H1 (cell line): ENCODE results near the gene DHRS12. TPM values are rescaled to one million over a fixed set of nuclear protein-coding genes. Genes with fewer than 3 reads are reported as not detected.
A peak's percentile ranks its signal among the peaks of the same experiment; 100 is the strongest.

Experiments
- CTCF ChIA-PET: fragments of 300-600 bp; sonication (Branson Sonifier 250); formaldehyde crosslinking; loops from one replicate; lab custom pipeline; 2021; ENCODE audit not compliant: partially characterized antibody; lab: Charles Lee
- POLR2A ChIA-PET: fragments of 300-600 bp; sonication (Branson Sonifier 250); formaldehyde crosslinking; loops from one replicate; lab custom pipeline; 2021; ENCODE audit warnings: inconsistent platforms; ENCODE audit not compliant: partially characterized antibody; lab: Charles Lee
- DNase-seq, 2 experiments: peaks; one replicate each; pipeline versions ENCODE4 v3.0.0 to v3.0.0-alpha.2; 2010 to 2022; ENCODE audit warnings: low spot score in 2 of 2, low read depth in 1 of 2, mixed read lengths in 1 of 2
- FAIRE-seq: peaks from 2 replicates; lab custom pipeline; 2011; peaks lifted over from hg19 to GRCh38; lab: Jason Lieb, UNC
- H2AFZ ChIP-seq: 2 replicates; pipeline ENCODE4 v1.8.1; 2012; ENCODE audit warnings: low read length, inconsistent platforms
- H2AK5ac ChIP-seq: 2 replicates; pipeline ENCODE4 v1.6.1; 2013; ENCODE audit warnings: low read depth, low read length
- H2BK120ac ChIP-seq: replicated peaks from 2 replicates; pipeline ENCODE3; 2013; ENCODE audit warnings: low read depth, low read length, inconsistent platforms
- H2BK12ac ChIP-seq: 2 replicates; pipeline ENCODE4 v1.6.1; 2013; ENCODE audit warnings: low read depth, low read length
- H2BK15ac ChIP-seq: 2 replicates; pipeline ENCODE4 v1.6.1; 2013; ENCODE audit warnings: low read length
- H2BK20ac ChIP-seq: 2 replicates; pipeline ENCODE4 v1.6.1; 2013; ENCODE audit warnings: low read length
- H2BK5ac ChIP-seq: 2 replicates; pipeline ENCODE4 v1.6.1; 2013; ENCODE audit warnings: low read depth, low read length
- H3K14ac ChIP-seq: 2 replicates; pipeline ENCODE4 v1.6.1; 2013; ENCODE audit warnings: inconsistent platforms; ENCODE audit not compliant: insufficient read length
- H3K18ac ChIP-seq: 2 replicates; pipeline ENCODE4 v1.6.1; 2013; ENCODE audit warnings: low read length; ENCODE audit errors: extremely low read depth
- H3K23ac ChIP-seq: 2 replicates; pipeline ENCODE4 v1.6.1; 2013; ENCODE audit warnings: inconsistent platforms; ENCODE audit not compliant: insufficient read length
- H3K23me2 ChIP-seq: 2 replicates; pipeline ENCODE4 v1.6.1; 2013; ENCODE audit warnings: low read depth, low read length
- H3K27ac ChIP-seq: 2 replicates; pipeline ENCODE4 v1.6.1; 2011; ENCODE audit warnings: low read depth, low read length, inconsistent platforms
- H3K27me3 ChIP-seq, 4 experiments: replicated peaks in 1 of 4; 1 replicate in 1 of 4; 2 replicates in 3 of 4; pipeline versions ENCODE4 v1.6.1 to v1.8.1; 2011 to 2013; ENCODE audit warnings: low read length in 3 of 4, mild to moderate bottlenecking in 3 of 4, inconsistent platforms in 2 of 4, mixed read lengths in 2 of 4, moderate library complexity in 1 of 4; ENCODE audit not compliant: control insufficient read depth in 3 of 4, insufficient read depth in 3 of 4; ENCODE audit errors: extremely low read depth in 1 of 4
- H3K36me3 ChIP-seq, 4 experiments: 2 replicates each; pipeline versions ENCODE4 v1.6.1 to v1.8.1; 2011 to 2013; ENCODE audit warnings: mild to moderate bottlenecking in 4 of 4, low read length in 3 of 4, moderate library complexity in 2 of 4, control low read depth in 1 of 4, inconsistent platforms in 1 of 4; ENCODE audit not compliant: insufficient read depth in 4 of 4, control insufficient read depth in 2 of 4
- H3K4ac ChIP-seq: replicated peaks from 2 replicates; pipeline ENCODE3; 2013; ENCODE audit warnings: low read length, low read depth, mixed read lengths, inconsistent platforms; ENCODE audit not compliant: insufficient read length
- H3K4me1 ChIP-seq, 4 experiments: replicated peaks in 1 of 4; 1 replicate in 1 of 4; 2 replicates in 3 of 4; pipeline versions ENCODE4 v1.6.1 to v1.8.1; 2011 to 2013; ENCODE audit warnings: low read length in 3 of 4, inconsistent platforms in 2 of 4, mixed read lengths in 1 of 4; ENCODE audit not compliant: insufficient read depth in 4 of 4, control insufficient read depth in 3 of 4
- H3K4me2 ChIP-seq, 2 experiments: 2 replicates each; pipeline versions ENCODE4 v1.6.1 to v1.8.1; 2011 to 2013; ENCODE audit warnings: low read depth in 2 of 2, low read length in 2 of 2, control low read depth in 1 of 2, inconsistent platforms in 1 of 2, mild to moderate bottlenecking in 1 of 2; ENCODE audit not compliant: insufficient read depth in 1 of 2
- H3K4me3 ChIP-seq, 4 experiments: fragments of 200-600, 300-600 bp in 1 of 4; sonication (generic), shearing (Covaris generic), sonication (Bioruptor Twin) in 1 of 4; 2 replicates each; pipeline versions ENCODE4 v1.5.1 to v1.8.1; 2011 to 2016; ENCODE audit warnings: low read length in 4 of 4, low read depth in 3 of 4, control low read depth in 2 of 4, inconsistent platforms in 2 of 4, mild to moderate bottlenecking in 2 of 4, mixed read lengths in 1 of 4, moderate library complexity in 1 of 4; ENCODE audit not compliant: insufficient read depth in 2 of 4; ENCODE audit errors: extremely low read depth in 1 of 4
- H3K56ac ChIP-seq: replicated peaks from 2 replicates; pipeline ENCODE3; 2013; ENCODE audit warnings: low read depth, mild to moderate bottlenecking, mixed read lengths, low read length, inconsistent platforms; ENCODE audit not compliant: insufficient read length
- H3K79me1 ChIP-seq: 2 replicates; pipeline ENCODE4 v1.6.1; 2013; ENCODE audit warnings: low read depth, low read length, control low read depth
- H3K79me2 ChIP-seq, 2 experiments: 2 replicates each; pipeline versions ENCODE4 v1.6.1 to v1.8.1; 2012 to 2013; ENCODE audit warnings: low read length in 2 of 2, mild to moderate bottlenecking in 2 of 2, inconsistent platforms in 1 of 2; ENCODE audit not compliant: insufficient read depth in 2 of 2, control insufficient read depth in 1 of 2
- H3K9ac ChIP-seq, 4 experiments: replicated peaks in 1 of 4; 1 replicate in 1 of 4; 2 replicates in 3 of 4; pipeline versions ENCODE4 v1.6.1 to v1.8.1; 2011 to 2013; ENCODE audit warnings: low read depth in 3 of 4, low read length in 3 of 4, control low read depth in 2 of 4, mild to moderate bottlenecking in 2 of 4, moderate library complexity in 2 of 4, inconsistent platforms in 1 of 4; ENCODE audit errors: extremely low read depth in 1 of 4
- H3K9me3 ChIP-seq, 2 experiments: 2 replicates each; pipeline versions ENCODE4 v1.6.1 to v1.8.1; 2012 to 2013; ENCODE audit warnings: mild to moderate bottlenecking in 2 of 2, moderate library complexity in 2 of 2, control low read depth in 1 of 2, inconsistent platforms in 1 of 2, low read depth in 1 of 2, low read length in 1 of 2, mixed read lengths in 1 of 2; ENCODE audit not compliant: insufficient read depth in 2 of 2
- H4K20me1 ChIP-seq, 2 experiments: replicated peaks in 1 of 2; 2 replicates each; pipeline versions ENCODE3 to v1.8.1; 2011 to 2013; ENCODE audit warnings: inconsistent platforms in 2 of 2, low read length in 2 of 2, mild to moderate bottlenecking in 1 of 2; ENCODE audit not compliant: insufficient read depth in 2 of 2, control insufficient read depth in 1 of 2
- H4K5ac ChIP-seq: 2 replicates; pipeline ENCODE4 v1.6.1; 2013; ENCODE audit warnings: low read length, low read depth, mixed read lengths, inconsistent platforms; ENCODE audit not compliant: insufficient read length
- H4K8ac ChIP-seq: 2 replicates; pipeline ENCODE4 v1.8.0; 2013; ENCODE audit warnings: mild to moderate bottlenecking, moderate library complexity, low read length, inconsistent platforms; ENCODE audit not compliant: insufficient read depth; ENCODE audit errors: extremely low read depth
- H4K91ac ChIP-seq: replicated peaks from 2 replicates; pipeline ENCODE3; 2013; ENCODE audit warnings: low read length, mixed read lengths, inconsistent platforms; ENCODE audit not compliant: insufficient read length
- BRCA1 ChIP-seq: IDR thresholded peaks from 2 replicates; pipeline ENCODE4 v1.6.1; 2012; ENCODE audit warnings: low read depth, low read length, improper control_type of control experiment
- SAP30 ChIP-seq: fragments of 300-600 bp; sonication (generic); IDR thresholded peaks from 2 replicates; pipeline ENCODE4 v1.7.1; 2012; ENCODE audit warnings: low read length, moderate library complexity, mild to moderate bottlenecking, inconsistent platforms; ENCODE audit not compliant: insufficient read depth, insufficient replicate concordance
- WGBS, 2 experiments: shearing (Covaris generic) in 1 of 2; methylation state at CpG; one replicate each; pipeline versions ENCODE4 v1.1.6 to v1.1.7; 2013 to 2015; ENCODE audit warnings: low lambda C conversion rate in 2 of 2, mixed read lengths in 2 of 2, inconsistent platforms in 1 of 2, low coverage in 1 of 2, missing lambda C conversion rate in 1 of 2; ENCODE audit not compliant: insufficient replicate concordance in 2 of 2, insufficient coverage in 1 of 2, insufficient read length in 1 of 2; ENCODE audit errors: extremely low coverage in 1 of 2, missing lambda C conversion rate in 1 of 2; 5-methylcytosine and 5-hydroxymethylcytosine counted together
- polyA plus RNA-seq, 7 experiments: library from polyadenylated mRNA; depleted of rRNA in 3 of 7; stranded (reverse) in 5 of 7; unstranded in 2 of 7; fragments of >200 nt in 5 of 7; fragments of 200-250 nt in 2 of 7; gene quantifications; 1 replicate in 5 of 7; 2 replicates in 1 of 7; 4 replicates in 1 of 7; pipeline versions ENCODE4 v1.2.1 to v1.2.3, GENCODE V29; 2011 to 2013; ENCODE audit warnings: missing spikeins in 2 of 7, mixed read lengths in 2 of 7
- total RNA-seq: library from RNA; stranded (reverse); fragmentation: NEBNext Ultra II Directional; extraction: Animal tissue kit (Norgen Biotek cat#: 25700); gene quantifications from 2 replicates; pipeline ENCODE4 v1.2.1, GENCODE V29; 2021

Gene DHRS12
- total and polyA plus RNA-seq, 2 of the 8 experiments (the other 6 are each of a cell fraction or from before 2014, with no cell fraction given) = 8.7 TPM

- FAIRE-seq (no peak), DNase-seq (no peak)
- Histone ChIP-seq H2BK15ac (no peak overlapping the region), H2BK20ac (no peak overlapping the region; the same call in 1 of the 2 replicates), H2AFZ (no peak overlapping the region), H4K91ac (no peak overlapping the region), H2BK5ac (no peak overlapping the region), H3K14ac (no peak overlapping the region), H2BK12ac (peak overlapping the region; percentile 62; the same call in 1 of the 2 replicates), H2AK5ac (peak overlapping the region; percentile 33; the same call in 1 of the 2 replicates), H3K79me1 (no peaks in the 10 kb centered on the region), H4K8ac (no peak overlapping the region), H3K9me3 (no peaks in the 10 kb centered on the region), H3K27me3 (peaks cover 0 to 3% (median 1%) of the 10 kb centered on the region in 4 experiments; a peak in 2 of 7 replicates), H3K36me3 (no peaks in the 10 kb centered on the region), H3K4me1 (peaks cover 0 to 16% (median 7%) of the 10 kb centered on the region in 4 experiments; a peak in 5 of 7 replicates), H4K5ac (no peak overlapping the region), H3K23ac (no peak overlapping the region), H3K18ac (no peak overlapping the region), H3K4me3 (no peak overlapping the region), H3K56ac (no peak overlapping the region), H2BK120ac (no peak overlapping the region), H4K20me1 (no peaks in the 10 kb centered on the region), H3K9ac (no peak overlapping the region), H3K23me2 (no peaks in the 10 kb centered on the region), H3K4ac (no peak overlapping the region), H3K4me2 (no peak overlapping the region), H3K79me2 (no peaks in the 10 kb centered on the region), H3K27ac (no peak overlapping the region)
- CTCF ChIA-PET = interaction anchor here (0.6 to 3.3 kb wide), 8 partner anchors 12 to 310 kb away, joined by 3 to 25 read pairs (median 4); partner anchors contain the start of genes NEK5 and TMEM272
- TF ChIP-seq BRCA1 (no peak), SAP30 (no peak)
- POLR2A ChIA-PET = interaction anchor here (0.7 kb wide), 1 partner anchor 13 kb away, joined by 3 read pairs; the partner anchor contains the start of gene DHRS12
- 87% methylated on average over 8 of the region's 8 CpGs; no CpG with 5 or more reads in 1 of the 2 experiments for WGBS, 2 experiments
Measured at GRCh38 chr13:51817717-51818116, 13.8 kb upstream of the DHRS12 start.
